Measurements from ENCODE around the gene AOAH. TPM values are rescaled to one million over a fixed set of nuclear protein-coding genes. Genes with fewer than 3 reads are reported as not detected.
"Not testable (repeated sequence)": the region's sequence is repeated elsewhere in the genome, so short reads cannot be mapped to it uniquely, and the experiment has no call there.

The AOAH gene
- total RNA-seq, 1 experiment from 2014 or later: not detected

GRCh38 chr7:36486336-36486735 is 238.0 kb downstream of the AOAH start:
- intact Hi-C loops (cut with micrococcal nuclease; ENCODE audit: unreplicated experiment): loop anchor here (5.0 kb wide), 3 partner anchors 481 to 716 kb away; no protein-coding TSS in a partner anchor
- no peak for TF ChIP-seq EZH2 (IDR thresholded peaks at IDR 0.05; ENCODE audit: borderline replicate concordance, low read depth, low read length, poor library complexity, severe bottlenecking)
- no peak for TF ChIP-seq CTCF (conservative IDR thresholded peaks at IDR 0.05; ENCODE audit: low read depth, low read length)
- Histone ChIP-seq H3K36me3 (ENCODE audit: insufficient read depth, low read length, poor library complexity, severe bottlenecking) (no peaks in the 10 kb centered on the region), H3K9me3 (ENCODE audit: low read depth, low read length, poor library complexity, severe bottlenecking) (no peaks in the 10 kb centered on the region), H3K27me3 (replicated peaks; ENCODE audit: insufficient read depth, low read depth, low read length, poor library complexity) (peaks cover 51% of the 10 kb centered on the region), H3K4me1 (ENCODE audit: insufficient read depth, low read length, poor library complexity, severe bottlenecking) (no peaks in the 10 kb centered on the region), H3K4me3 (ENCODE audit: low read depth, low read length, poor library complexity, severe bottlenecking) (no peak overlapping the region), H3K27ac (ENCODE audit: low read depth, low read length, poor library complexity, severe bottlenecking) (no peak overlapping the region)
- POLR2A ChIA-PET (ENCODE audit: low non-redundant PET): no interaction called here
- no peak for DNase-seq (ENCODE audit: low spot score)
- BruUV-seq (replicated peaks): no TSS peak
- CTCF ChIA-PET: no interaction called here

GRCh38 chr7:36484265-36484664 is 240.0 kb downstream of the AOAH start:
- no peak overlapping the region for H3K27ac ChIP-seq (ENCODE audit: low read depth, low read length, poor library complexity, severe bottlenecking)

GRCh38 chr7:36483853-36484252 is 240.4 kb downstream of the AOAH start:
- BruUV-seq (replicated peaks); CTCF ChIA-PET; intact Hi-C loops (cut with micrococcal nuclease; ENCODE audit: unreplicated experiment); H3K4me1 ChIP-seq (ENCODE audit: insufficient read depth, low read length, poor library complexity, severe bottlenecking); DNase-seq (ENCODE audit: low spot score); H3K27ac ChIP-seq (ENCODE audit: low read depth, low read length, poor library complexity, severe bottlenecking); H3K9me3 ChIP-seq (ENCODE audit: low read depth, low read length, poor library complexity, severe bottlenecking); H3K4me3 ChIP-seq (ENCODE audit: low read depth, low read length, poor library complexity, severe bottlenecking); POLR2A ChIA-PET (ENCODE audit: low non-redundant PET); H3K36me3 ChIP-seq (ENCODE audit: insufficient read depth, low read length, poor library complexity, severe bottlenecking): not testable (repeated sequence)
- H3K27me3 ChIP-seq (replicated peaks; ENCODE audit: insufficient read depth, low read depth, low read length, poor library complexity): peaks cover 44% of the 10 kb centered on the region

More at GRCh38 chr7:36484265-36484664, 240.0 kb downstream of the AOAH start:
- DNase-seq (ENCODE audit: low spot score): no peak
- intact Hi-C loops (cut with micrococcal nuclease; ENCODE audit: unreplicated experiment): no loop called here
- no TSS peak for BruUV-seq (replicated peaks)
- Histone ChIP-seq H3K36me3 (ENCODE audit: insufficient read depth, low read length, poor library complexity, severe bottlenecking) (no peaks in the 10 kb centered on the region), H3K4me3 (ENCODE audit: low read depth, low read length, poor library complexity, severe bottlenecking) (no peak overlapping the region), H3K9me3 (ENCODE audit: low read depth, low read length, poor library complexity, severe bottlenecking) (no peaks in the 10 kb centered on the region), H3K27me3 (replicated peaks; ENCODE audit: insufficient read depth, low read depth, low read length, poor library complexity) (peaks cover 46% of the 10 kb centered on the region), H3K4me1 (ENCODE audit: insufficient read depth, low read length, poor library complexity, severe bottlenecking) (no peaks in the 10 kb centered on the region)
- ChIA-PET CTCF (interaction anchor here (1.3 kb wide), 1 partner anchor 10 kb away, joined by 3 read pairs; no protein-coding TSS in a partner anchor), POLR2A (ENCODE audit: low non-redundant PET) (no interaction called here)
- TF ChIP-seq EZH2 (IDR thresholded peaks at IDR 0.05; ENCODE audit: borderline replicate concordance, low read depth, low read length, poor library complexity, severe bottlenecking): no peak
- TF ChIP-seq CTCF (conservative IDR thresholded peaks at IDR 0.05; ENCODE audit: low read depth, low read length): no peak

- no peak for DNase-seq (ENCODE audit: low spot score)
- H3K27ac ChIP-seq (ENCODE audit: low read depth, low read length, poor library complexity, severe bottlenecking): no peak overlapping the region
- no TSS peak for BruUV-seq (replicated peaks)
- H3K4me1 ChIP-seq (ENCODE audit: insufficient read depth, low read length, poor library complexity, severe bottlenecking): no peaks in the 10 kb centered on the region
- H3K27me3 ChIP-seq (replicated peaks; ENCODE audit: insufficient read depth, low read depth, low read length, poor library complexity): peaks cover 32% of the 10 kb centered on the region
- H3K36me3 ChIP-seq (ENCODE audit: insufficient read depth, low read length, poor library complexity, severe bottlenecking): no peaks in the 10 kb centered on the region
- CTCF ChIA-PET: no interaction called here
- TF ChIP-seq EZH2 (IDR thresholded peaks at IDR 0.05; ENCODE audit: borderline replicate concordance, low read depth, low read length, poor library complexity, severe bottlenecking) (no peak), CTCF (conservative IDR thresholded peaks at IDR 0.05; ENCODE audit: low read depth, low read length) (no peak)
- H3K4me3 ChIP-seq (ENCODE audit: low read depth, low read length, poor library complexity, severe bottlenecking): no peak overlapping the region
- H3K9me3 ChIP-seq (ENCODE audit: low read depth, low read length, poor library complexity, severe bottlenecking): no peaks in the 10 kb centered on the region
- POLR2A ChIA-PET (ENCODE audit: low non-redundant PET): no interaction called here
- intact Hi-C loops (cut with micrococcal nuclease; ENCODE audit: unreplicated experiment): no loop called here
These were observed 245.5 kb downstream of the AOAH start for GRCh38 chr7:36478745-36479144.
